Lower leg skin (tissue), 3 donors: ENCODE results near the gene GPC6.

ENCODE experiments used
- CTCF ChIP-seq, 3 donors: fragments of 450-650 bp; IDR thresholded peaks; one replicate each; pipeline ENCODE4 v1.5.1; 2016; ENCODE audit warnings: antibody characterized with exemption in 3 of 3, mild to moderate bottlenecking in 3 of 3, moderate library complexity in 2 of 3
- POLR2A ChIP-seq, 2 donors: fragments of 450-650 bp; IDR thresholded peaks; one replicate each; pipeline ENCODE4 v1.6.1; 2016 to 2017; ENCODE audit warnings: antibody characterized with exemption in 2 of 2, mild to moderate bottlenecking in 1 of 2, moderate library complexity in 1 of 2

- TF ChIP-seq CTCF (IDR thresholded peaks at IDR 0.05): no peak
- no peak for TF ChIP-seq POLR2A (IDR thresholded peaks at IDR 0.05)
Observed at GRCh38 chr13:94328381-94329041, 1101.9 kb downstream of the GPC6 start.
